Measurements from ENCODE around the gene PIK3R6. TPM values are rescaled to one million over a fixed set of nuclear protein-coding genes. Genes with fewer than 3 reads are reported as not detected.

The PIK3R6 gene
- total and polyA plus RNA-seq, 12 donors = 0.17 to 1.7 (median 0.83) TPM

- intact Hi-C loops (cut with DNase I) = no loop called here
- Histone ChIP-seq H3K4me3 (no peak overlapping the region), H3K36me3 (replicated peaks in 1 of 2) (no peaks in the 10 kb centered on the region), H3K4me1 (replicated peaks in 1 of 2) (peaks cover 0 to 14% of the 10 kb centered on the region in 2 donors), H3K27me3 (no peaks in the 10 kb centered on the region), H3K9me3 (replicated peaks in 1 of 3) (no peaks in the 10 kb centered on the region), H3K27ac (no peak overlapping the region)
- WGBS, 4 donors = 70 to 81% (median 74%) methylated on average over 17 of the region's 17 CpGs
- DNase-seq = no peak
- TF ChIP-seq CTCF (IDR thresholded peaks at IDR 0.05) (no peak), POLR2A (IDR thresholded peaks at IDR 0.05) (no peak)
Observed at GRCh38 chr17:8855477-8856204, 11.8 kb downstream of the PIK3R6 start.

DNA sequence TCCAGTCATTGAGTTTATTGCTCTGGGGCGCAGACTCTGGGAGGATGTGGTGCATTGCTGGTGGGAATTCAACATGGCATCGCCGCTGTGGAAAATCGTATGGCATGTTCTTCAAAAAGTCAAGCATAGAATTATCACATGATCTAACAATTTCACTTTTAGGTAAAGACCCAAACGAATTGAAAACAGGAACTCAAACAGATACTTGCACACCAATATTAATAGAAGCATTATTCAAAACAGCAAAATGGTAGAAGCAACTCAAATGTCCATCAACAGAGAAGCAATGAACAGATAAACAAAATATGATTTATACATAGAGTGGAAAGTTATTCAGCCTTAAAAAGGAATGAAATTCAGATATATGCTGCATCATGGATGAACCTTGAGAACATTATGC, 15.9 kb downstream of the PIK3R6 start:
- no peak for DNase-seq
- intact Hi-C loops (cut with DNase I) = no loop called here
- H3K4me3 ChIP-seq = no peak overlapping the region
- no peaks in the 10 kb centered on the region for H3K27me3 ChIP-seq
- TF ChIP-seq CTCF (IDR thresholded peaks at IDR 0.05) (no peak), POLR2A (IDR thresholded peaks at IDR 0.05) (no peak)
- no peaks in the 10 kb centered on the region for H3K4me1 ChIP-seq (replicated peaks in 1 of 2)
- 82 to 86% (median 82%) methylated on average over 5 of the region's 5 CpGs for WGBS, 4 donors
- no peaks in the 10 kb centered on the region for H3K36me3 ChIP-seq (replicated peaks in 1 of 2)
- H3K9me3 ChIP-seq (replicated peaks in 1 of 3) = no peaks in the 10 kb centered on the region
- H3K27ac ChIP-seq = no peak overlapping the region

- no peaks in the 10 kb centered on the region for H3K27me3 ChIP-seq
- 63 to 77% (median 71%) methylated on average over 3 to 4 of the region's 4 CpGs for WGBS, 4 donors
- no peak for TF ChIP-seq CTCF (IDR thresholded peaks at IDR 0.05)
- TF ChIP-seq POLR2A (IDR thresholded peaks at IDR 0.05) = no peak
- H3K36me3 ChIP-seq (replicated peaks in 1 of 2) = no peaks in the 10 kb centered on the region
- H3K9me3 ChIP-seq (replicated peaks in 1 of 3) = no peaks in the 10 kb centered on the region
- intact Hi-C loops (cut with DNase I) = no loop called here
- no peaks in the 10 kb centered on the region for H3K4me1 ChIP-seq (replicated peaks in 1 of 2)
- H3K27ac ChIP-seq = no peak overlapping the region
- DNase-seq = no peak
- no peak overlapping the region for H3K4me3 ChIP-seq
Observed at GRCh38 chr17:8849311-8850041, 18.0 kb downstream of the PIK3R6 start.

DNA sequence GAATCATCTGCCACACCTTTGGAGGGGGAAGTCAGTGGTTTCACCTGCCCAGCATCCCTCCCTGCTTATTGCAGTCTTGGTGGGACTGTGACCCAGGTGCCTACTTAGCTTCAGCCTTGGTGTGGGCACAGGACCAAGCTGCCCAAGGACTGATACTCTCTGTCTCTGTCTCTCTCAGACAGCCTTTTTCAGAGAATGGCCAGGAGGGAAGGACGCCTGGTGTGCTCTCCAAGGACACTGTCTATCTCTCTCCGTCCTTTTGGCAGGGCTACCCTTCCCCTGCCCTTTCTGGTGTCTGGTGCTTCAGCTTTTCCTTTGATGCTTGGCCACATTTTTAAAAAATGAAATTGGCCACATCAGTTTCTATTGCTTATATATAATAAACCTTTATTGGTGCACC, 19.6 kb downstream of the PIK3R6 start:
- intact Hi-C loops (cut with DNase I) = no loop called here

More for the DNA sequence above, 19.6 kb downstream of the PIK3R6 start:
- no peak for TF ChIP-seq POLR2A (IDR thresholded peaks at IDR 0.05)
- no peaks in the 10 kb centered on the region for H3K9me3 ChIP-seq (replicated peaks in 1 of 3)
- no peaks in the 10 kb centered on the region for H3K27me3 ChIP-seq
- no peak overlapping the region for H3K27ac ChIP-seq
- DNase-seq = no peak
- no peaks in the 10 kb centered on the region for H3K4me1 ChIP-seq (replicated peaks in 1 of 2)
- H3K36me3 ChIP-seq (replicated peaks in 1 of 2) = no peaks in the 10 kb centered on the region
- no peak overlapping the region for H3K4me3 ChIP-seq
- WGBS, 4 donors = 32 to 52% (median 44%) methylated on average over 2 of the region's 2 CpGs
